Stimulated activated naive CD8-positive, alpha-beta T cell treated with anti-CD3 and anti-CD28 coated beads, Interleukin-15, Interleukin-2, amounts not matched to agents 100 ng/mL and 50 ng/mL, for 24 hours (primary cell): ENCODE measurements around the gene DNAH14.
A peak's percentile ranks its signal among the peaks of the same experiment; 100 is the strongest.
"Not testable (repeated sequence)": the region's sequence is repeated elsewhere in the genome, so short reads cannot be mapped to it uniquely, and the experiment has no call there.

Experiments used
- H3K27ac Mint-ChIP-seq: one replicate; pipeline ENCODE4 v1.8.0; 2021; ENCODE audit warnings: mild to moderate bottlenecking, mixed read lengths
- H3K27me3 Mint-ChIP-seq: one replicate; pipeline ENCODE4 v1.8.0; 2021; ENCODE audit warnings: mixed read lengths
- H3K36me3 Mint-ChIP-seq: one replicate; pipeline ENCODE4 v1.8.0; 2021; ENCODE audit warnings: low read depth, mixed read lengths
- H3K4me1 Mint-ChIP-seq: one replicate; pipeline ENCODE4 v1.8.0; 2021; ENCODE audit warnings: low read depth, mixed read lengths
- H3K4me3 Mint-ChIP-seq: one replicate; pipeline ENCODE4 v1.8.0; 2021; ENCODE audit warnings: mild to moderate bottlenecking, mixed read lengths
- H3K9me3 Mint-ChIP-seq: one replicate; pipeline ENCODE4 v1.8.0; 2021; ENCODE audit warnings: mixed read lengths

The DNAH14 gene

DNA sequence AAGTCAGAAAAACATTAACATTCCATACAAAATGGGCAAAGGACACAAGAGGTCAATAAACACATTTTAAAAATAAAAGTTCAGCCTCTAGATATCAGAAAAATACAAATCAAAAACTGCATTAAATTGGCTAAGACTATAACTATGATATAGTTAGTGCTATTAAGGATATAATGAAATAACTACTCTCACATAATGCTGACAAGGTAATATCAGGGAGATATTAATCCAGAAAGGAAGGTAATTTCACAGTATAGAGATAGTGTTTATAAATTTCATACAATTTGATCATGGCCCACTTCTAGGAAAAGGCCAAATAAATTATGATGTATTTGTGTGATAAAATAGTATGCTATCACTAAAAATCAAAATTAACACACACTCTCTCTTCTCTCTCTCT is 436.5 kb downstream of the DNAH14 start:
- no peak overlapping the region for H3K4me3 Mint-ChIP-seq
- H3K9me3 Mint-ChIP-seq: no peaks in the 10 kb centered on the region
- no peak overlapping the region for H3K27ac Mint-ChIP-seq
- H3K27me3 Mint-ChIP-seq: no peaks in the 10 kb centered on the region
- H3K36me3 Mint-ChIP-seq: no peaks in the 10 kb centered on the region
- H3K4me1 Mint-ChIP-seq: no peaks in the 10 kb centered on the region

DNA sequence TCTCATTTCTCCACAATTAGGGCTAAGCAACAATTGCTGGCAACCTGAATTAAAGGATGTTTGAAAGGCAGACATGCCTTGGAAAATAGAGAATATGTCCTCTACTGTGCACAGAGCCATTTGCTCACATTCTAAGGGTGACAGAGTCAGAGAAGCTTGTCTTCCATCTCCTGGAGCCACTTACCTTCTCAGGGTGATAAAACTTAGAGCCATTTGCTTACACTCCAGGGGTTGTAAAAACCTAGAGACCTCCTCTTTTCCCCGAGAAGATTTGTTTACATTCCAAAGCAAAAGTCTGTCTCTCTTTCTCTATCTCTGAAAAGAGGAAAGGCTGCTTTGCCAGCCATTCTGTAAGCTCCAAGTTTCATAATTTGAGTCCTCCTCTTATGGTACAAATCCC is 437.1 kb downstream of the DNAH14 start:
- Mint-ChIP-seq H3K27me3 (no peaks in the 10 kb centered on the region), H3K27ac (no peak overlapping the region)

DNA sequence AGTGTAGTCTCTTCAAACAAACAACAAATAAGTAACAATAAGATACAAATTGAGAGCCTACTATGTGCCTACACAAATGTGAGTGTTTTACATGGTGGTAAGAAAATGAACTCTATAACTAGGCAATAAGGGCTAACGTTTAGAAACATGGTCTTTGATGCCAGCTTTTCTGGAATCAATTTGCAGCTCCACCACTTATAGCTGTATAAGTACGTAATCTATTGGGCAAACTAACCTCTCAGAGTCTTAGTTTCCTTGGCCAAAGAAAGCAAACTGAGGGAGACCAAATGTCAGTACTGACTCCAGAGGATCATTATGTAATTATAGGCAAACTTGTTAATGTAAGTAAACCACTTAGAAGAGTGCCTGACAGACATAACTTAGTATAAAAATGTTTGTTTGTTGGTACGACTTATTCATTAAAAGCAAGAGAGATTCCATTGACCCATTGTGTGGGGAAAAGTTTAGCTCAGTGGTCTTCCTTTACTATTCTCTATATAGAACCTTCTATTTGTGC is 438.6 kb downstream of the DNAH14 start:
- H3K4me3 Mint-ChIP-seq: no peak overlapping the region
- no peaks in the 10 kb centered on the region for H3K9me3 Mint-ChIP-seq
- no peak overlapping the region for H3K27ac Mint-ChIP-seq
- no peaks in the 10 kb centered on the region for H3K27me3 Mint-ChIP-seq
- no peaks in the 10 kb centered on the region for H3K4me1 Mint-ChIP-seq
- no peaks in the 10 kb centered on the region for H3K36me3 Mint-ChIP-seq

More for the DNA sequence above, 437.1 kb downstream of the DNAH14 start:
- no peaks in the 10 kb centered on the region for H3K4me1 Mint-ChIP-seq
- H3K36me3 Mint-ChIP-seq: no peaks in the 10 kb centered on the region
- H3K9me3 Mint-ChIP-seq: no peaks in the 10 kb centered on the region
- H3K4me3 Mint-ChIP-seq: no peak overlapping the region

DNA sequence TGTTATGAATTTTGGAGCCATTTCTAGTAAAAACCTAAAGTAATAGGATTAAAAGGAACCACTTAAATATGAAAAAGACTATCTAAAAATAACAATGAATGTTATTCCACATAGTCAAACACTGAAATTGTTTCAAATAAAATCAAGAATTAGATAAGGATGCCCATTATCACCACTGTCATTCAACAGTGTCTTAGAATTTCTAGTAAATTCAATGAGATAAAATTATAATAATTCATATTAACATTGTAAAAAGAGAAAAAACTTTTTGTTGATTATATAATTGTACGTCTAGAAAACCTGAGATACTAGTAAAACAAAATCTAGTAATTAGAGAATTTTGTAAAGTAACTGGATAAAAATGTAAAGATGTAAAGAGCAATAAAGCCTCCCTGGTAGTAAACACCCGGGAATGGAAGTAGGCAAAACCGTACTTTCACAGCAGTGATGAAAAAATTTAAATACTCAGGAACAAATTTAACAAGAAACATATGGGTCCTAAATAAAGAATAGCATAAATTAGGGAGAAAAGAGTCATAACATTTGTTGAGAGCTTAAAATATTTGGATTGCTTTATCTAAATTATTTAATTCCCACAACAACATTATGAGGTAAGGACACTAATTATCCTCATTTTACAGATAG is 442.0 kb downstream of the DNAH14 start:
- H3K9me3 Mint-ChIP-seq: no peaks in the 10 kb centered on the region
- H3K27me3 Mint-ChIP-seq: no peaks in the 10 kb centered on the region
- H3K4me1 Mint-ChIP-seq: no peaks in the 10 kb centered on the region
- no peak overlapping the region for H3K4me3 Mint-ChIP-seq
- H3K27ac Mint-ChIP-seq: no peak overlapping the region
- H3K36me3 Mint-ChIP-seq: no peaks in the 10 kb centered on the region

DNA sequence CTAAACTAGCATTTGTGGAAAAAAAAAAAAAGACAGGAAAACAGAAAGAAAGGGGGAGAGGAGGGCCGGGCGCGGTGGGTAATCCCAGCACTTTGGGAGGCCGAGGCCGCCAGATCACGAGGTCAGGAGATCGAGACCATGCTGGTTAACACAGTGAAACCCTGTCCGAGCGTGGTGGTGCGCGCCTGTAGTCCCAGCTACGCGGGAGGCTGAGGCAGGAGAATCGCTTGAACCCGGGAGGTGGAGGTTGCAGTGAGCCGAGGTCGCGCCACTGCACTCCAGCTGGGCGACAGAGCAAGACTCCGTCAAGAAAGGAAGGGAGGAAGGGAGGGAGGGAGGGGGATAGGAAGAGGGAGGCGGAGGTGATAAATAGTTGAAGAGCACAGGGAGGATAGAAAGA is 443.7 kb downstream of the DNAH14 start:
- Mint-ChIP-seq H3K4me3 (no peak overlapping the region), H3K36me3 (no peaks in the 10 kb centered on the region), H3K27me3 (no peaks in the 10 kb centered on the region), H3K27ac (no peak overlapping the region), H3K4me1 (no peaks in the 10 kb centered on the region), H3K9me3 (no peaks in the 10 kb centered on the region)

DNA sequence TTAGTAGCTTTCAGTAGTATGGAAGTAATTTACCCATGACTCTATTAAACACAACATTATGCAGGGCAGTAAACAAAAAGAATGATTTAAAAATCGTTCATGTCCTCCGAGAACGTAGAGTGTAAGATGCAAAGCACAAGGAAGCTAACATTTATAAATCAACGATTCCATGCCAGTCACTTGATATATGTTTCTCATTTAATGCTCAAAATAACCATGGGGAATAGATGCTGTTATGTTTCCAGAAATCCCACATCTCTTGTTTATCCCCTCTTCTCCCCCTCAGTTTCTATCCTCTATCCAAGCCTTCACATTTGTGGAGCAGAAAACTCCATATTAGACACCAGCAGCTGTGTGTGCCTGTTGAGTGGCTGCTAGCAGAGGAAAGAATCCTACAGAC is 445.5 kb downstream of the DNAH14 start:
- no peaks in the 10 kb centered on the region for H3K36me3 Mint-ChIP-seq
- no peaks in the 10 kb centered on the region for H3K9me3 Mint-ChIP-seq
- H3K4me1 Mint-ChIP-seq: no peaks in the 10 kb centered on the region
- H3K27ac Mint-ChIP-seq: no peak overlapping the region
- no peaks in the 10 kb centered on the region for H3K27me3 Mint-ChIP-seq
- no peak overlapping the region for H3K4me3 Mint-ChIP-seq

DNA sequence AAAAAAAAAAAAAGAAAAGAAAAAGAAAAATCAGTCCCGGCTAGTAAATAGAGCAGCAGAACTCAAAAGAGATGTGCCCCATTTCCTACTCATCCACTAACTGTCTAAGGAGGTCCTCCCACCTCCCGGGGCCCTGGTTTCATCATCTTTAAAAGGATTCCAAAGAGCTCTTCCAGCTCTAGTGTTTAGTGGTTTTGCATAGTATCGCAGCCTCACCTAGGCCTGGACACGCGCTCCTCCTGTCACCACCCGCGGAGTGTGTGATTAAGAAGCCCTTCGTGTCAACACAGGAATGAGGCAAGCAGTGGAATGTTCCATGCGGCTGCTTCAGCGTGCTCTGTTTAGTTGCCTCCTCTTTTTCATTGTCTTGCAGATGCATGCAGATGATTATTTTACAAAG is 449.4 kb downstream of the DNAH14 start:
- Mint-ChIP-seq H3K27me3 (no peaks in the 10 kb centered on the region), H3K36me3 (peaks cover 3% of the 10 kb centered on the region), H3K27ac (no peak overlapping the region), H3K4me3 (no peak overlapping the region), H3K4me1 (no peaks in the 10 kb centered on the region), H3K9me3 (no peaks in the 10 kb centered on the region)

DNA sequence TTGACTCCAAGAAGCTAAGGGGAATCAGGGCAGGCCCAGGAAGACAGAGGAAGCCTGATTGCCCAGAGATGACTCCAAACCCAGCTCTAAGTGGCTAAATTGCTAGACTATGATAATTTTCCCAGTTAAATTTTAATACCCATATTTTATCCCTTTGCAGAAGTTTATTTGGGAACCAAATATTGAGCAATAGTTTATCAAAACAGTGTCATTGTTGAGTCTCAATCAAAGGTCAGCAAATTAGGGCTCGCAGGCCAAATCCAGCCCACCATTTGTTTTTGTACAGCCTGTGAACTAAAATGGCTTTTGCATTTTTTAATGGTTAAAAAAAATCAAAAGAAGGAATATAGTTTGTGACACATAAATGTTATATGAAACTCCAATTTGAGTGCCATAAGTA is 451.2 kb downstream of the DNAH14 start:
- Mint-ChIP-seq H3K36me3 (peaks cover 6% of the 10 kb centered on the region), H3K27ac (no peak overlapping the region), H3K27me3 (no peaks in the 10 kb centered on the region), H3K4me3 (no peak overlapping the region), H3K9me3 (no peaks in the 10 kb centered on the region), H3K4me1 (no peaks in the 10 kb centered on the region)

DNA sequence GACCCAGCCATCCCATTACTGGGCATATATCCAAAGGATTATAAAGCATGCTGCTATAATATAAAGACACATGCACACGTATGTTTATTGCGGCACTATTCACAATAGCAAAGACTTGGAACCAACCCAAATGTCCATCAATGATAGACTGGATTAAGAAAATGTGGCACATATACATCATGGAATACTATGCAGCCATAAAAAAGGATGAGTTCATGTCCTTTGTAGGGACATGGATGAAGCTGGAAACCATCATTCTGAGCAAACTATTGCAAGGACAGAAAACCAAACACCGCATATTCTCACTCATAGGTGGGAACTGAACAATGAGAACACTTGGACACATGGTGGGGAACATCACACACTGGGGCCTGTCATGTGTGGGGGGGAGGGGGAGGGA is 457.4 kb downstream of the DNAH14 start:
- H3K27ac Mint-ChIP-seq, H3K36me3 Mint-ChIP-seq, H3K27me3 Mint-ChIP-seq, H3K4me1 Mint-ChIP-seq, H3K9me3 Mint-ChIP-seq, H3K4me3 Mint-ChIP-seq: not testable (repeated sequence)

DNA sequence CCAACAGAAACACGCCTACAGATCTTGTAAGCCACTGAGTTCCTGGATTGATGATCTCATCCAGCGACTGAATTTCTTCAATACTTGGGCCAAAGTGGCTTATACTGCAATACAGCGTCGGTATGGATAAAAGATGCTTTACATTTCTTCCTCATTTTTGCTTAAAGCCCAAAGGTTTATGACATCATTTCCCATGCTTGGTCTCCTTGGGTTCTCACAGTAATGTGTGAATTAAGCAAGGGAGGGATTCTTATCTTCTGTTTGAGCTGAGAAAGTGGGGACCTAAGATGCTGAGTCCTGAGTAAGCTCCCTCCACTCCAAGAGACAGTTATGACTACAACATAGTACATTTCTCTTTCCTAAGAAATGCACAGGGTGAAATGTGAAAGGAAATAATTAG is 458.9 kb downstream of the DNAH14 start:
- no peaks in the 10 kb centered on the region for H3K9me3 Mint-ChIP-seq
- peaks cover 6% of the 10 kb centered on the region for H3K36me3 Mint-ChIP-seq
- H3K27ac Mint-ChIP-seq: no peak overlapping the region
- peaks cover 7% of the 10 kb centered on the region for H3K4me1 Mint-ChIP-seq
- no peaks in the 10 kb centered on the region for H3K27me3 Mint-ChIP-seq
- H3K4me3 Mint-ChIP-seq: no peak overlapping the region

DNA sequence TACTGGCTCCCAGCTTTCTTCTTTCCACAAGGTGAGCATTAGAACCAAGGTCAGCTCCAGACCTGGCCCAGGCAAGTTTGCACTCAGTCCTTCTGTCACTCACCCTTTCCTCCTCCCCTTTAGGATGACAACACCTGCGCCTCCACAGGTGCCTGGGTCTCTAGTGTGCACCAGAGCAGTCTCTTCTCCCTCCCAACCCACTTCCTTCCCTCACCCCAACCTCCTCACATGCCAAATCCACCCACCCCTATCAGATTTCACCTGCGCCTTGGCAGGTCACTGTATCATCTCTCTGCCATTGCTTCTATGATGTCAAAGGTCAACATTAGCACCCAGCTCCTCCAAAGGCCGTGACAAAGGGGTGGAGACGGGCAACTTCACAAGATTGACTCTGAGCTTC is 460.4 kb downstream of the DNAH14 start:
- H3K4me3 Mint-ChIP-seq: no peak overlapping the region
- H3K27me3 Mint-ChIP-seq: no peaks in the 10 kb centered on the region
- H3K27ac Mint-ChIP-seq: no peak overlapping the region
- no peaks in the 10 kb centered on the region for H3K9me3 Mint-ChIP-seq
- H3K4me1 Mint-ChIP-seq: peaks cover 7% of the 10 kb centered on the region
- H3K36me3 Mint-ChIP-seq: no peaks in the 10 kb centered on the region

DNA sequence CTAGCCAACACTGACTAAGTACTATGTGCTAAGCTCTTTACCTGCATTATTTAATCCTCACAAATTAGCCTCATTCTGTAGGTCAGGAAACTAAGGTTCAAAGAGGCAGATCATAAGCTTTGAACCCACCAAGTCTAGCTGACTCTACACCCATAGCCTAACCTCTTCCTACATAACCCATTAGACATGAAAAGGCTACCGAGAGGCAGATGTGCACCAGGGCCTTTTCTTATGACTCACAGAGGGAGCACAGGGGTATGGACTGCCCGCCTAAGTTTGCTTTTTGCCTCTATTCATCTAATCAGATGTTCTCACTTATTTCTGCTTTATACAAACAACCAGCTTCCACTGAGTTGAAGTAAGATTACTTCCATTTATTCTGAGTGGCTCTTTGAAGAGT is 466.9 kb downstream of the DNAH14 start:
- peaks cover 11% of the 10 kb centered on the region for H3K4me1 Mint-ChIP-seq
- H3K27ac Mint-ChIP-seq: no peak overlapping the region
- no peak overlapping the region for H3K4me3 Mint-ChIP-seq
- H3K36me3 Mint-ChIP-seq: peaks cover 52% of the 10 kb centered on the region
- no peaks in the 10 kb centered on the region for H3K27me3 Mint-ChIP-seq
- no peaks in the 10 kb centered on the region for H3K9me3 Mint-ChIP-seq

DNA sequence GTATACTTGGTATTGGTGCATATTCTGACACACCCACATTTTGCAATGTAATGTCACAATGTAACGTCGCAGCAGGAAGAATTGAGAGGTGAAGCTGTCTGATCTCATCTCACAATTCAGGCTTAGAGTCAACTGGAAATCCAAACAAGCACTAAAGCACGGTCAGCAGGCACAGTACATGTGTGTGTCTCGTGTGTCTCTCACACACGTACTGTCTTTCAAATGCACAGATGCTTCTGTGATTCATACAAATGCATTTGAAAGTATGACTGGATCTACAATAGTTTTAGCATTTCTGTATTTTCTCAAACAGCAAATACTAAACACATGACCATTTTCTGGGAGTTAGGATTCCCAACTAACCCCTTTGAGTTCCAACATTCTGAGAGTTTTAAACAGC is 471.5 kb downstream of the DNAH14 start:
- Mint-ChIP-seq H3K27ac (no peak overlapping the region), H3K4me1 (peaks cover 8% of the 10 kb centered on the region), H3K36me3 (peaks cover 79% of the 10 kb centered on the region), H3K27me3 (no peaks in the 10 kb centered on the region), H3K4me3 (no peak overlapping the region), H3K9me3 (no peaks in the 10 kb centered on the region)

DNA sequence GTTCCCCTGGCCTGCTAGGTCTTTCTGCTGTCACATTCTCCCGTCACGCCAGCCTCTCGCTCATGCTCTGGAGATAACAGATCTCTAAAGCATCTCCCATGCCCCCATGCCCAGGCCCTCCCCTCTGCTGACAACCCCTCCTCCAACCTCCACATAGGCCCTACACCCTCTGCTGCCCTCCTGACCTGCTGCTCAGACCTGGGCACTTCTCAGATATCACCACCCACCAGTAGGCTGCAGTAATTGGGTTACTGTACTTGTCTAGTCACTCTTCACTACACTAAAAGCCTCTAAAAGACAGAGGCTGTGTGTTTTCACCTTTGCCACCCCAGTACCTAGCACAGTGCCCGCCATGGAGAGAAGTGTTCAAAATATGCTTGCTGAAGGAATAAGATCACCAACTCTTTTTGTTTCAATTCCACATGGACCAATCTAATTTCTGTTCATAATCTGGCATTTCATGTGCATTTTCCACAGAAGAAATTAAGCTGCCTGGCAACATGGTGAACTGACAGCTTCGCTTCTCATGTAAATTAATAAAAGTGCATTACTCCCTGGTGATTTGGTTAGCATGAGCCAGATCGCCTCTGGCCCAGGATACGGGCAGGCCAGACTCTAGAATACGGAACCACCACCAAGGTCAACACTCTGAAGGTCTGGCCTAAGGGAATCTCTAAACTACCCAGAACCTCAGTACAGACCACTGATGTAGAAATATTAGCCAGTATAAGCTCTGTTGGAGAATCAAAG is 477.7 kb downstream of the DNAH14 start:
- Mint-ChIP-seq H3K27ac (peak overlapping the region; percentile 52), H3K9me3 (no peaks in the 10 kb centered on the region), H3K27me3 (no peaks in the 10 kb centered on the region), H3K4me3 (no peak overlapping the region), H3K36me3 (peaks cover 86% of the 10 kb centered on the region), H3K4me1 (no peaks in the 10 kb centered on the region)

DNA sequence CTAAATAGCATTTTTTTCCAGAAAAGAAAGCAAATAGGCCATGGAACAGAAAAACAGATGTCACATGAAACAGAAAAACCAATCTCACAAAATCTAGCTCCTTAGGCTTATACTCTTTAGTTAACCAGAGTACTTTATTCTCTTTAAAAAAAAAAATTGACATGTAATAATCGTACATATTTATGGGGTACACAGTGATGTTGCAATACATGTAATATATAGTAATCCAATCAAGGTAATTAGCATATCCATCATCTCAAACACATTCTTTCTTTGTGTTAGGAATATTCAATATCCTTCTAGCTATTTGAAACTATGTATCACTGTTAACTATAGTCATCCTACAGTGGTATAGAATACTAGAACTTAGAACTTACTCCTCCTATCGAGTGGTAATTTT is 478.3 kb downstream of the DNAH14 start:
- Mint-ChIP-seq H3K9me3 (no peaks in the 10 kb centered on the region), H3K27ac (no peak overlapping the region), H3K36me3 (peaks cover 92% of the 10 kb centered on the region), H3K4me3 (no peak overlapping the region), H3K27me3 (no peaks in the 10 kb centered on the region), H3K4me1 (no peaks in the 10 kb centered on the region)

DNA sequence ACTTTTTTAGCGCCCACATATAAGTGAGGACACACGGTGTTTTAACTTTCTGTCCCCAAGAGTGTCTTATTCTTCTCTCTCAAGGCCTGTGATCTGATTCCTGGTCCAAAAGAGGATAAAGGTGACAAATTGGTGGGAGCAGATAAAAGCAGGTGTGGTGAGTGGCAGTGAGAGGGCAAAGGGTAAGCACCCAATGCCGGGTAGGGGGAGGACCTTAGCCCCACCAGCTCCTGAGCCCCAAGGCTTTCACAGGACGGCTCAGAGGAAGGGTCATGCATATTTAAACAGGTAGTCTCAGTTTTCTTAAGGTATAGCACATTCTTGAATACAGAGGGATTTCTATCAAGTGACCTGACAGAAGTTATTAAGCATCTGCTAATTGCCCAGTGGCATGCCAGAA is 478.8 kb downstream of the DNAH14 start:
- Mint-ChIP-seq H3K9me3 (no peaks in the 10 kb centered on the region), H3K4me1 (no peaks in the 10 kb centered on the region), H3K27ac (peak overlapping the region; percentile 71), H3K36me3 (peaks cover 92% of the 10 kb centered on the region), H3K27me3 (no peaks in the 10 kb centered on the region), H3K4me3 (no peak overlapping the region)
